Fibroblast of lung (primary cell): ENCODE data around the gene CDH6.

Source experiments
- EZH2 ChIP-seq: IDR thresholded peaks from 2 replicates; pipeline ENCODE4 v1.5.1; 2012; ENCODE audit warnings: low read length, control low read depth, mild to moderate bottlenecking; ENCODE audit errors: missing control alignments
- TF ChIP-seq, protein P1 (sequence below), 2 donors: IDR thresholded peaks in 1 of 2; conservative IDR thresholded peaks in 1 of 2; 1 replicate in 1 of 2; 2 replicates in 1 of 2; pipeline ENCODE4 v1.5.1; 2011 to 2012; ENCODE audit warnings: low read length in 2 of 2, control low read depth in 1 of 2, inconsistent platforms in 1 of 2, low read depth in 1 of 2, mild to moderate bottlenecking in 1 of 2

- TF ChIP-seq, protein P1, sequence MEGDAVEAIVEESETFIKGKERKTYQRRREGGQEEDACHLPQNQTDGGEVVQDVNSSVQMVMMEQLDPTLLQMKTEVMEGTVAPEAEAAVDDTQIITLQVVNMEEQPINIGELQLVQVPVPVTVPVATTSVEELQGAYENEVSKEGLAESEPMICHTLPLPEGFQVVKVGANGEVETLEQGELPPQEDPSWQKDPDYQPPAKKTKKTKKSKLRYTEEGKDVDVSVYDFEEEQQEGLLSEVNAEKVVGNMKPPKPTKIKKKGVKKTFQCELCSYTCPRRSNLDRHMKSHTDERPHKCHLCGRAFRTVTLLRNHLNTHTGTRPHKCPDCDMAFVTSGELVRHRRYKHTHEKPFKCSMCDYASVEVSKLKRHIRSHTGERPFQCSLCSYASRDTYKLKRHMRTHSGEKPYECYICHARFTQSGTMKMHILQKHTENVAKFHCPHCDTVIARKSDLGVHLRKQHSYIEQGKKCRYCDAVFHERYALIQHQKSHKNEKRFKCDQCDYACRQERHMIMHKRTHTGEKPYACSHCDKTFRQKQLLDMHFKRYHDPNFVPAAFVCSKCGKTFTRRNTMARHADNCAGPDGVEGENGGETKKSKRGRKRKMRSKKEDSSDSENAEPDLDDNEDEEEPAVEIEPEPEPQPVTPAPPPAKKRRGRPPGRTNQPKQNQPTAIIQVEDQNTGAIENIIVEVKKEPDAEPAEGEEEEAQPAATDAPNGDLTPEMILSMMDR (conservative IDR thresholded peaks at IDR 0.05 in 1 of 2, IDR thresholded peaks at IDR 0.05 in 1 of 2; ENCODE audit: low read depth in 1 of 2, low read length in 2 of 2) = peak; percentile 60 to 90
- no peak for TF ChIP-seq EZH2
Measured at GRCh38 chr5:31232273-31232888, 38.9 kb downstream of the CDH6 start.
